ENCODE results near the gene IGLL5.

Gene IGLL5

DNA sequence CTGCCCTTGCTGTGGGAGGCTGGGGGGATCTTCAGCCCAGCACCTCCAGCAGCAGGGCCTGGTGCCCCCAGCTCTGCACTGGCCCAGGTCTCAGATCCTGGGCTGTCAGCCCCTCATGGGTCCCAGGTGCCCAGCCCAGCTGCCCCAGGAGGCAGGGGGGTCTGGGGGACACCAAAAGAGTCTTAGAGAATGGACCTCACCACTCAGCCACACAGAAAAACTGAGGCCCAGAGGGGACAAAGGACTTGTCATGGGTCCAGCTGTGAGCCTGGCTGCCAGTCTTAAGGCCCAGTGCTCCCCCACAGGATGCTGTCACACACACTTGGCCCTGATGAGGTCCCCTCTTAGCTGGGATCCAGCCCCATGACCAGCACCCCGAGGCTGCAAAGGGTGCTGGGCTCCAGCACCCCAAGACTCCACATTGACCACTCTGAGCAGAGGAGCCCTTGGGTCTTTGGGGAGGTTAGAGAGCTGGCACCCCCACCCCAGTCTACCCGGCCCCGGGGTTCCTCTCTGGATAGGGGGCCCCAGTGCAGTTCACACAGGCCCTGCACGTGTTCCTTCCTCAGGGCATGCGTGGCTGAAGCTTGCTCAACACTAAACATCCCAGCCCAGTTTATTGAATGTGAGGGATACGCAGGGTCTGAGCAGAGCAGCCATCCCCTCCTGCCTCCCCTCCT is 54.4 kb downstream of the IGLL5 start:
- DNase-seq, result no peak

DNA sequence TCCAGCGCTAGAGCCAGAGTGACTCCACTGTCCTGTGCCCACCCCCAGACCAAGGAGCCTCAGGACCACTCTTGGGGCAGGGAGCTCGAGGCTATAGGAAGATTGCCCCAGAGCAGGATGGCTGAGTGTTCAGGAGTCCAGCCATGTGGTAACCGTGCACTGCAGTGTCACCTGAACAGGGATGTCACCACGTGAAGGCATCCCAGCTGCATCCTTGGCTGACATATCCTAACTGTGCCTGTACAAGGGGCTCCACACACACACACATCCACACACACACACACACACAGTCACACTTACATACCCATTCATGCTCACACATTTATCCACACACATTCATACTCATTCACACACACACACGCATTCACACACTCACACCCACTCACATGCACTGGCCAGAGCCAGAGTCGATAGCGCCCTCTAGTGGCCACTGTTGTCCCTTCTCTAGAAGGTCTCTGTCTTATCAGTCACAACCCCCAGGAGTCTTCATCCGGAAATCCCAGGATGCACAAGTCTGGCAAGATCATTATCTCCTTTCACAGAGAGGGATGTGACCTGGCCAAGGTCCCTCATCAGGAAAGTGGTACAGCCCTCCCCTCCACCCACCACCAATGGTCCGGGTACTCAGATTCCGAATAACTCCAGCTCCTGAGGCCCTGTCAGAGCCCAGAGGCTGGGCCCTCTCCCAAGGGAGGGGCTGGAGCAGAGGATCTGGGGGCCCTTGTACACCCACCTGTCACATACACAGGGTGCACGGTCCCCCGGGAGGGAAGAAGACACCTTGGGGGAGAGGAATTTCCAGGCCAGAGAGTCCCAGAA is 55.1 kb downstream of the IGLL5 start:
- DNase-seq, result peak; percentile 39

DNA sequence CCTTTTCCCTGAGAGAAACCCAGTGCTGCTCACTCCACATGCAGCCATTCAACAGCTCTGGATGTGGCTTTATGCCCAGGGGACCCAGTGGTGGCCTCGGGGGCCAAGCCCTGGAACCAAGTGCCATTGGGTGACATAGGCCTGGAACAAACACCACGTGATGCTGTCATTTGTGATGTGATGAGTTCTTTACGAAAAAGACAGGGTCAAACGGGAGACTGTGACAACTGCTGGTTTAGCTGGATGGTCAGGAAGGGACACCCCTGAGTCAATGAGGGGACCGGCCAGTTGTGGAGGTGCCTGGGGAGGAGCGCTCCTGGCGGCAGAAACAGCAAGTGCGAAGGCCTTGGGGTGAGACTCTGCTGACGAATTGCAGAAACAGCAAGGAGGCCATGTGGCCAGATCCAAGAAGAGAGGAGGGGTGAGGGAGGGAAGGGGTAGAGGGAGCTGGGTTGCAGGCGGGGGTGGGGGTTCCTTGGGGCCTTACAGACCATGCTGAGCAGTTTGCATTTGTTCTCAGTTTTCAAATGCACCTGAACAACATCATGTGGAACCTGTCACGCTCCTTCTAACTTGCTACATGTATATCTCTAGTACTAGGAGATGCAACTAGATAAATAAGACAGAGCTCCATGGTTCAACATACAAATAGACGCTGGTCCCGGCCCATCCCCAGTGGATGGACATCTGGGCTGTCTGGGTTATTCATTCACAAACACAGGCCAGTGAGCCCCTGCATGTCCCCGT is 56.1 kb downstream of the IGLL5 start:
- DNase-seq, result no peak

- DNase-seq, result no peak
These were observed 56.8 kb downstream of the IGLL5 start for GRCh38 chr22:22944268-22944985.

DNA sequence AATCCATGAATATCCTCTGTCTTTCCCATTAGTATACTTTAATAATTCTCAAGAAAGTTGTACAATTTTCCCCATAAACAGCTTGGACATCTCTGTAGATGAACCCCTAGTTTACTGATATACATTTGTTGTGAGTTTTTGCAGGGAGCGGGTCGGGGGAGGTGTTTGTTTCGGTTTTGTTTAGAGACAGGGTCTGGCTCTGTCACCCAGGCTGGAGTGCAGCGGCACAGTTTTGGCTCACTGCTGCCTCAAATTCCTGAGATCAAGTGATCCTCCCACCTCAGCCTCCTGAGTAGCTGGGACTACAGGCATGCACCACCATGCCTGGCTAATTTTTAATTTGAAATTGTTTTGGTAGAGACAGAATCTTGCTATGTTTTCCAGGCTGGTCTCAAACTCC is 57.6 kb downstream of the IGLL5 start:
- no peak for DNase-seq
